HCT116 (cell line): ENCODE results near the gene SLC30A4. TPM values are rescaled to one million over a fixed set of nuclear protein-coding genes. Genes with fewer than 3 reads are reported as not detected.

ENCODE experiments used
- ATAC-seq: fragments of 200-7000 bp; cut with Tn5 transposase; 2 replicates; pipeline ENCODE4 v1.9.1; 2020; ENCODE audit warnings: mild to moderate bottlenecking, moderate library complexity
- Bru-seq: library from RNA; stranded (reverse); fragments of 400-500 nt; gene quantifications from one replicate; lab custom pipeline; 2021; lab: Mats Ljungman, UMichigan
- BruChase-seq, 2 experiments: library from RNA; stranded (reverse); fragments of 400-500 nt; gene quantifications; one replicate each; lab custom pipeline; 2021; lab: Mats Ljungman, UMichigan
- BruUV-seq: library from RNA; stranded (reverse); fragments of 400-500 nt; replicated peaks from 2 replicates; lab custom pipeline; 2021; lab: Mats Ljungman, UMichigan
- CTCF ChIA-PET: fragments of 300-600 bp; sonication (Branson Sonifier 250); formaldehyde crosslinking; loops from one replicate; lab custom pipeline; 2021; ENCODE audit warnings: antibody characterized with exemption; lab: Charles Lee
- POLR2A ChIA-PET: fragments of 300-600, 350-600 bp; sonication (Branson Sonifier 250); formaldehyde crosslinking; loops from one replicate; lab custom pipeline; 2021; ENCODE audit warnings: antibody characterized with exemption; lab: Charles Lee
- RAD21 ChIA-PET, 2 experiments: fragments of 300-600 bp; sonication (Branson Sonifier 250); formaldehyde crosslinking; loops; one replicate each; lab custom pipeline; 2023; ENCODE audit warnings: low total read pairs in 2 of 2; ENCODE audit not compliant: uncharacterized antibody in 2 of 2, unreplicated experiment in 2 of 2, low non-redundant PET in 1 of 2; lab: Charles Lee
- DNase-seq: peaks from one replicate; pipeline ENCODE4 v3.0.0-alpha.2; 2010; ENCODE audit warnings: low read depth, low spot score
- H2AFZ ChIP-seq: fragments of 200-600 bp; shearing (Covaris generic), sonication (generic); 2 replicates; pipeline ENCODE4 v1.6.1; 2017; ENCODE audit warnings: low read depth, mixed run types, mixed read lengths, antibody characterized with exemption, low read length; ENCODE audit not compliant: poor library complexity, severe bottlenecking
- H3K27ac ChIP-seq: 2 replicates; pipeline ENCODE4 v1.5.1; 2012; ENCODE audit warnings: low read depth, low read length
- H3K27me3 ChIP-seq: fragments of 200-600 bp; sonication (generic); 2 replicates; pipeline ENCODE4 v1.6.1; 2016; ENCODE audit warnings: mixed run types, low read length, mixed read lengths; ENCODE audit not compliant: insufficient read depth
- H3K36me3 ChIP-seq, 2 experiments: fragments of 200-500 bp in 1 of 2; fragments of 200-600 bp in 1 of 2; sonication (Bioruptor generic) in 1 of 2; sonication (generic) in 1 of 2; 2 replicates each; pipeline versions ENCODE4 v1.5.1 to v1.6.1; 2014 to 2016; ENCODE audit warnings: low read length in 2 of 2, inconsistent platforms in 1 of 2, mixed read lengths in 1 of 2, mixed run types in 1 of 2; ENCODE audit not compliant: insufficient read depth in 2 of 2, control insufficient read depth in 1 of 2
- H3K4me1 ChIP-seq, 2 experiments: fragments of 200-600 bp in 1 of 2; sonication (generic) in 1 of 2; 2 replicates each; pipeline versions ENCODE4 v1.5.1 to v1.6.1; 2012 to 2017; ENCODE audit warnings: low read length in 2 of 2, inconsistent platforms in 1 of 2, mild to moderate bottlenecking in 1 of 2, mixed read lengths in 1 of 2, mixed run types in 1 of 2, moderate library complexity in 1 of 2; ENCODE audit not compliant: insufficient read depth in 2 of 2, control insufficient read depth in 1 of 2
- H3K4me2 ChIP-seq: fragments of 200-600 bp; sonication (generic); 2 replicates; pipeline ENCODE4 v1.6.1; 2017; ENCODE audit warnings: mixed run types, low read length, mixed read lengths
- H3K4me3 ChIP-seq, 2 experiments: fragments of 200-600 bp in 1 of 2; sonication (generic) in 1 of 2; replicated peaks in 1 of 2; 2 replicates each; pipeline ENCODE4 v1.5.1; 2011 to 2016; ENCODE audit warnings: low read length in 2 of 2, control low read depth in 1 of 2, low read depth in 1 of 2, mild to moderate bottlenecking in 1 of 2, mixed read lengths in 1 of 2, mixed run types in 1 of 2
- H3K79me2 ChIP-seq: fragments of 200-600 bp; sonication (generic); 2 replicates; pipeline ENCODE4 v1.6.1; 2017; ENCODE audit warnings: mild to moderate bottlenecking, mixed run types, low read length, moderate library complexity, mixed read lengths; ENCODE audit not compliant: insufficient read depth
- H3K9ac ChIP-seq: fragments of 200-600 bp; sonication (generic); 2 replicates; pipeline ENCODE4 v1.6.1; 2016; ENCODE audit warnings: low read length, mixed read lengths
- H3K9me2 ChIP-seq: fragments of 200-600 bp; sonication (generic), shearing (Covaris generic); 2 replicates; pipeline ENCODE4 v1.6.1; 2017; ENCODE audit warnings: mixed run types, mild to moderate bottlenecking, moderate library complexity; ENCODE audit not compliant: insufficient read depth
- H3K9me3 ChIP-seq, 2 experiments: fragments of 200-500 bp in 1 of 2; fragments of 200-600 bp in 1 of 2; sonication (Bioruptor generic) in 1 of 2; sonication (generic) in 1 of 2; 2 replicates each; pipeline ENCODE4 v1.6.1; 2014 to 2017; ENCODE audit warnings: low read length in 2 of 2, mixed read lengths in 2 of 2, inconsistent platforms in 1 of 2, low read depth in 1 of 2, mild to moderate bottlenecking in 1 of 2, mixed run types in 1 of 2, moderate library complexity in 1 of 2; ENCODE audit not compliant: control insufficient read depth in 1 of 2, insufficient read depth in 1 of 2
- H4K20me1 ChIP-seq: fragments of 200-600 bp; sonication (generic), shearing (Covaris generic); 2 replicates; pipeline ENCODE4 v1.6.1; 2017; ENCODE audit warnings: mixed run types, mild to moderate bottlenecking, moderate library complexity; ENCODE audit not compliant: insufficient read depth
- CTCF ChIP-seq, 3 experiments: fragments of 200-600 bp in 1 of 3; sonication (generic) in 1 of 3; IDR thresholded peaks in 2 of 3; conservative IDR thresholded peaks in 1 of 3; 2 replicates each; pipeline ENCODE4 v1.5.1; 2012 to 2017; ENCODE audit warnings: low read depth in 2 of 3, low read length in 2 of 3, antibody characterized with exemption in 1 of 3, borderline replicate concordance in 1 of 3, control low read depth in 1 of 3, mild to moderate bottlenecking in 1 of 3, mixed read lengths in 1 of 3, mixed run types in 1 of 3, moderate library complexity in 1 of 3; ENCODE audit not compliant: insufficient read depth in 1 of 3
- MAX ChIP-seq: IDR thresholded peaks from 2 replicates; pipeline ENCODE4 v1.6.1; 2012
- POLR2AphosphoS5 ChIP-seq: IDR thresholded peaks from 2 replicates; pipeline ENCODE4 v1.6.1; 2011; ENCODE audit warnings: mild to moderate bottlenecking, low read depth, low read length, moderate library complexity
- RAD21 ChIP-seq: IDR thresholded peaks from 2 replicates; pipeline ENCODE4 v1.6.1; 2012; ENCODE audit warnings: low read depth, mild to moderate bottlenecking
- SRF ChIP-seq: IDR thresholded peaks from 2 replicates; pipeline ENCODE4 v1.6.1; 2012; ENCODE audit warnings: low read depth
- YY1 ChIP-seq: IDR thresholded peaks from 2 replicates; pipeline ENCODE4 v1.6.1; 2011; ENCODE audit warnings: low read length, low read depth, moderate library complexity, mild to moderate bottlenecking; ENCODE audit not compliant: insufficient replicate concordance; ENCODE audit errors: extremely low read depth
- ZFX ChIP-seq: fragments of 450-650 bp; IDR thresholded peaks from 2 replicates; pipeline ENCODE4 v1.6.1; 2017
- intact Hi-C: fragments of 100-400 bp; cut with micrococcal nuclease; formaldehyde crosslinking; loops from 2 replicates; pipeline ENCODE4 v1.10.0; 2022
- long read RNA-seq: library from polyadenylated mRNA; unstranded; transcript quantifications from one replicate; pipeline ENCODE4 v2.0.0, GENCODE V29; 2021; ENCODE audit not compliant: unreplicated experiment
- polyA plus RNA-seq: library from polyadenylated mRNA; unstranded; fragments of >200 nt; gene quantifications from 2 replicates; pipeline ENCODE4 v1.2.1, GENCODE V29; 2012; ENCODE audit warnings: missing spikeins
- total RNA-seq: library from RNA; stranded (reverse); gene quantifications from one replicate; pipeline ENCODE4 v1.2.1, GENCODE V29; 2021; ENCODE audit not compliant: unreplicated experiment
- TF ChIP-seq, protein P1 (sequence below): IDR thresholded peaks from 2 replicates; pipeline ENCODE4 v1.6.1; 2012

Gene SLC30A4, protein sequence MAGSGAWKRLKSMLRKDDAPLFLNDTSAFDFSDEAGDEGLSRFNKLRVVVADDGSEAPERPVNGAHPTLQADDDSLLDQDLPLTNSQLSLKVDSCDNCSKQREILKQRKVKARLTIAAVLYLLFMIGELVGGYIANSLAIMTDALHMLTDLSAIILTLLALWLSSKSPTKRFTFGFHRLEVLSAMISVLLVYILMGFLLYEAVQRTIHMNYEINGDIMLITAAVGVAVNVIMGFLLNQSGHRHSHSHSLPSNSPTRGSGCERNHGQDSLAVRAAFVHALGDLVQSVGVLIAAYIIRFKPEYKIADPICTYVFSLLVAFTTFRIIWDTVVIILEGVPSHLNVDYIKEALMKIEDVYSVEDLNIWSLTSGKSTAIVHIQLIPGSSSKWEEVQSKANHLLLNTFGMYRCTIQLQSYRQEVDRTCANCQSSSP
- total RNA-seq: 2.7 TPM
- 0.87 and 1.0 TPM in 2 replicates for polyA plus RNA-seq
- Bru-seq, nascent RNA: percentile 38 among the genes with signal in this experiment
- BruChase-seq, experiment 1, labeled RNA remaining after a 6-hour chase: percentile 50 among the genes with signal in this experiment
- BruChase-seq, experiment 2, labeled RNA remaining after a 2-hour chase: percentile 45 among the genes with signal in this experiment
- long read RNA-seq, full-length matches to known transcripts: 1 of 4 reads
- long read RNA-seq, partial matches to known transcripts: 1 of 4 reads
- long read RNA-seq, other reads (novel, unspliced or antisense): 2 of 4 reads

GRCh38 chr15:45522328-45523165 is at the start of gene SLC30A4:
SLC30A4 (minus strand) TSS chr15:45522755; CDS start chr15:45522354, 401 bp downstream.
- H3K79me2 ChIP-seq: no peaks in the 10 kb centered on the region
- intact Hi-C loops: no loop called here
- CTCF ChIA-PET: no interaction called here
- H3K36me3 ChIP-seq: no peaks in the 10 kb centered on the region
- no peaks in the 10 kb centered on the region for H3K9me2 ChIP-seq
- H3K9me3 ChIP-seq: no peaks in the 10 kb centered on the region
- H3K9ac ChIP-seq: peak within 1 kb of the TSS; percentile 42
- peak within 1 kb of the TSS; percentile 25 for H3K27ac ChIP-seq
- H3K4me2 ChIP-seq: peak within 1 kb of the TSS; percentile 94
- POLR2A ChIA-PET: no interaction called here
- no TSS peak for BruUV-seq
- peak within 1 kb of the TSS; percentile 68 for H2AFZ ChIP-seq
- RAD21 ChIA-PET: no interaction called here
- no peaks in the 10 kb centered on the region for H3K27me3 ChIP-seq
- DNase-seq (no peak), ATAC-seq (peak; percentile 96)
- H4K20me1 ChIP-seq: no peaks in the 10 kb centered on the region
- peak in 2 of 3 experiments; percentile 32 to 43; a peak in 4 of 6 replicates for TF ChIP-seq CTCF (IDR thresholded peaks at IDR 0.05 in 2 of 3, conservative IDR thresholded peaks at IDR 0.05 in 1 of 3; ENCODE audit: borderline replicate concordance in 1 of 3, insufficient read depth in 1 of 3, low read depth in 2 of 3, low read length in 2 of 3)
- 0 out of 2 replicates have a peak, but pooled peaks have one; percentile 10 for TF ChIP-seq RAD21
- TF ChIP-seq, protein P1, sequence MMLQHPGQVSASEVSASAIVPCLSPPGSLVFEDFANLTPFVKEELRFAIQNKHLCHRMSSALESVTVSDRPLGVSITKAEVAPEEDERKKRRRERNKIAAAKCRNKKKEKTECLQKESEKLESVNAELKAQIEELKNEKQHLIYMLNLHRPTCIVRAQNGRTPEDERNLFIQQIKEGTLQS: no peak
- no peak for TF ChIP-seq SRF
- TF ChIP-seq ZFX: peak; percentile 52
- TF ChIP-seq MAX: peak; percentile 14; the same call in 1 of the 2 replicates
- TF ChIP-seq POLR2AphosphoS5: peak; percentile 41; the same call in 1 of the 2 replicates
- TF ChIP-seq YY1: no peak
- H3K4me1 ChIP-seq: peaks cover 9 to 18% of the 10 kb centered on the region in 2 experiments
- H3K4me3 ChIP-seq: peak within 1 kb of the TSS; percentile 50 to 68
